ENCODE measurements around the gene FBXL7. TPM values are rescaled to one million over a fixed set of nuclear protein-coding genes. Genes with fewer than 3 reads are reported as not detected.
A peak's percentile ranks its signal among the peaks of the same experiment; 100 is the strongest.

The FBXL7 gene
- total RNA-seq, 1 donor from 2014 or later = 70.7 TPM

DNA sequence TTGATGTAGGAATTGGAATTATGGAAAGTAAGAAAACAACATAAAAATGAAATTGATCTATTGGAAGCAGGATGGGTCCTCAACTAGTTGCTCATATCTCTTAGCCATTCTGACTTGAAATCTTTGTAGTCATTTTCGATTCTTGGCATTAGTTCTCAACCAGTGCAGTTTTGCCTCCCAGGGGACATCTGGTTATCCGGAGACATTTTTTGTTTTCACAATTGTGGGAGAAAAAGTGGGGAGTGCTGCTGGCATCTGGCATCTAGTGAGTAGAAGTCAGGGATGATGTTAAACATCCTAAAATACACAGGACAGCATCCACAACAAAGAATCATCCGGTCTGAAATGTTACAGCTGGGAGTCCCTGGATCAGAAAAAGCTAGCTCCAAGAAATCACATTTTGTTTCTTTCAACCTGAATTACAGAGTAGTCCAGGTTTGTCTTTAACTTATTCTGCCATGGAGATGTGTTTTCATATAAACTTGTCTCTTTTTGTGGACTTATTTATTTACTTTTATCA, 74.9 kb downstream of the FBXL7 start:
- TF ChIP-seq, protein P1, sequence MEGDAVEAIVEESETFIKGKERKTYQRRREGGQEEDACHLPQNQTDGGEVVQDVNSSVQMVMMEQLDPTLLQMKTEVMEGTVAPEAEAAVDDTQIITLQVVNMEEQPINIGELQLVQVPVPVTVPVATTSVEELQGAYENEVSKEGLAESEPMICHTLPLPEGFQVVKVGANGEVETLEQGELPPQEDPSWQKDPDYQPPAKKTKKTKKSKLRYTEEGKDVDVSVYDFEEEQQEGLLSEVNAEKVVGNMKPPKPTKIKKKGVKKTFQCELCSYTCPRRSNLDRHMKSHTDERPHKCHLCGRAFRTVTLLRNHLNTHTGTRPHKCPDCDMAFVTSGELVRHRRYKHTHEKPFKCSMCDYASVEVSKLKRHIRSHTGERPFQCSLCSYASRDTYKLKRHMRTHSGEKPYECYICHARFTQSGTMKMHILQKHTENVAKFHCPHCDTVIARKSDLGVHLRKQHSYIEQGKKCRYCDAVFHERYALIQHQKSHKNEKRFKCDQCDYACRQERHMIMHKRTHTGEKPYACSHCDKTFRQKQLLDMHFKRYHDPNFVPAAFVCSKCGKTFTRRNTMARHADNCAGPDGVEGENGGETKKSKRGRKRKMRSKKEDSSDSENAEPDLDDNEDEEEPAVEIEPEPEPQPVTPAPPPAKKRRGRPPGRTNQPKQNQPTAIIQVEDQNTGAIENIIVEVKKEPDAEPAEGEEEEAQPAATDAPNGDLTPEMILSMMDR (IDR thresholded peaks at IDR 0.05; ENCODE audit: unreplicated experiment) = no peak
- no peak for DNase-seq (ENCODE audit: low spot score in 2 of 2, unreplicated experiment in 2 of 2)
- Mint-ChIP-seq H3K4me3 (no peak overlapping the region), H3K4me1 (peaks cover 69% of the 10 kb centered on the region), H3K9me3 (peaks cover 6% of the 10 kb centered on the region), H3K36me3 (peaks cover 4% of the 10 kb centered on the region), H3K27ac (peak overlapping the region; percentile 80), H3K27me3 (ENCODE audit: low read depth) (no peaks in the 10 kb centered on the region)

- peaks cover 3% of the 10 kb centered on the region for H3K36me3 Mint-ChIP-seq
- peak overlapping the region; percentile 80 for H3K27ac Mint-ChIP-seq
- TF ChIP-seq, protein P1 (IDR thresholded peaks at IDR 0.05; ENCODE audit: unreplicated experiment) = no peak
Observed at GRCh38 chr5:15575666-15576065, 75.7 kb downstream of the FBXL7 start.

GRCh38 chr5:15577132-15577531, 77.2 kb downstream of the FBXL7 start:
- Mint-ChIP-seq H3K4me3 (no peak overlapping the region), H3K9me3 (no peaks in the 10 kb centered on the region), H3K36me3 (peaks cover 15% of the 10 kb centered on the region), H3K27ac (peak overlapping the region; percentile 66), H3K27me3 (ENCODE audit: low read depth) (no peaks in the 10 kb centered on the region), H3K4me1 (peaks cover 68% of the 10 kb centered on the region)
- DNase-seq (ENCODE audit: low spot score in 2 of 2, unreplicated experiment in 2 of 2) = no peak
- TF ChIP-seq, protein P1 (IDR thresholded peaks at IDR 0.05; ENCODE audit: unreplicated experiment) = no peak

More at GRCh38 chr5:15575666-15576065, 75.7 kb downstream of the FBXL7 start:
- Mint-ChIP-seq H3K4me1 (peaks cover 69% of the 10 kb centered on the region), H3K4me3 (no peak overlapping the region), H3K9me3 (peaks cover under 1% of the 10 kb centered on the region), H3K27me3 (ENCODE audit: low read depth) (no peaks in the 10 kb centered on the region)
- DNase-seq (ENCODE audit: low spot score in 2 of 2, unreplicated experiment in 2 of 2) = no peak

DNA sequence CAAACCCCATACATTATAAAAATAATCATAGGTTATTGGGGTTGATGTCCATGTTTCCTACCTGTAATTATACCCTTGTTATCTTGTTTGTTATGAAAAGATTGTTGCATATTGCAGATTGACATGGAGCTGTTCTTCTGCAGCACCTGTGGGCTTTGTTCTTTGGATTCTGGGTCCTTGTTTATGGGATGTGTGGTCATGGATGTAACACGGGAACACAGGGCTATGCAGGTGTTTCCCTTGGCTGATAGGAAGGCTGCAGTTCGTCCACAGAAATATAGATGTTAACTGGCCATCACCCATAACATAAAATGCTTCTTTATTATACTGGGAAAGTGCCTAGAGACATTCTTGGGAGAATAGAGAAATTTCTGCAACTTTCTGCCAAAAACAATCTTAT, 77.9 kb downstream of the FBXL7 start:
- H3K4me1 Mint-ChIP-seq = peaks cover 62% of the 10 kb centered on the region

GRCh38 chr5:15579193-15579990, 79.4 kb downstream of the FBXL7 start:
- Mint-ChIP-seq H3K9me3 (peaks cover 17% of the 10 kb centered on the region), H3K36me3 (peaks cover 37% of the 10 kb centered on the region), H3K27ac (peak overlapping the region; percentile 78), H3K4me1 (peaks cover 51% of the 10 kb centered on the region), H3K27me3 (ENCODE audit: low read depth) (no peaks in the 10 kb centered on the region), H3K4me3 (no peak overlapping the region)
- TF ChIP-seq, protein P1 (IDR thresholded peaks at IDR 0.05; ENCODE audit: unreplicated experiment) = no peak
- no peak for DNase-seq (ENCODE audit: low spot score in 2 of 2, unreplicated experiment in 2 of 2)

More for the DNA sequence above, 77.9 kb downstream of the FBXL7 start:
- H3K4me3 Mint-ChIP-seq = no peak overlapping the region
- H3K27ac Mint-ChIP-seq = no peak overlapping the region
- H3K36me3 Mint-ChIP-seq = peaks cover 22% of the 10 kb centered on the region
- no peak for DNase-seq (ENCODE audit: low spot score in 2 of 2, unreplicated experiment in 2 of 2)
- peaks cover 6% of the 10 kb centered on the region for H3K9me3 Mint-ChIP-seq
- H3K27me3 Mint-ChIP-seq (ENCODE audit: low read depth) = no peaks in the 10 kb centered on the region
- TF ChIP-seq, protein P1 (IDR thresholded peaks at IDR 0.05; ENCODE audit: unreplicated experiment) = no peak

All from mesothelial cell of epicardium (in vitro differentiated cells).